Right renal cortex interstitium (tissue), 3 donors: Measurements from ENCODE around the gene ZNF865. TPM values are rescaled to one million over a fixed set of nuclear protein-coding genes. Genes with fewer than 3 reads are reported as not detected.

Source experiments
- DNase-seq, 3 donors: peaks; one replicate each; pipeline ENCODE4 v3.0.0-alpha.2; 2013; ENCODE audit warnings: low read depth in 3 of 3, low spot score in 2 of 3
- polyA plus RNA-seq, 3 donors: library from polyadenylated mRNA; unstranded; fragments of 120-200 nt; gene quantifications; one replicate each; pipeline ENCODE4 v1.2.1, GENCODE V29; 2013; ENCODE audit not compliant: insufficient read length in 3 of 3

ZNF865 gene
- polyA plus RNA-seq, 3 donors: 5.1 to 7.0 (median 6.1) TPM

DNA sequence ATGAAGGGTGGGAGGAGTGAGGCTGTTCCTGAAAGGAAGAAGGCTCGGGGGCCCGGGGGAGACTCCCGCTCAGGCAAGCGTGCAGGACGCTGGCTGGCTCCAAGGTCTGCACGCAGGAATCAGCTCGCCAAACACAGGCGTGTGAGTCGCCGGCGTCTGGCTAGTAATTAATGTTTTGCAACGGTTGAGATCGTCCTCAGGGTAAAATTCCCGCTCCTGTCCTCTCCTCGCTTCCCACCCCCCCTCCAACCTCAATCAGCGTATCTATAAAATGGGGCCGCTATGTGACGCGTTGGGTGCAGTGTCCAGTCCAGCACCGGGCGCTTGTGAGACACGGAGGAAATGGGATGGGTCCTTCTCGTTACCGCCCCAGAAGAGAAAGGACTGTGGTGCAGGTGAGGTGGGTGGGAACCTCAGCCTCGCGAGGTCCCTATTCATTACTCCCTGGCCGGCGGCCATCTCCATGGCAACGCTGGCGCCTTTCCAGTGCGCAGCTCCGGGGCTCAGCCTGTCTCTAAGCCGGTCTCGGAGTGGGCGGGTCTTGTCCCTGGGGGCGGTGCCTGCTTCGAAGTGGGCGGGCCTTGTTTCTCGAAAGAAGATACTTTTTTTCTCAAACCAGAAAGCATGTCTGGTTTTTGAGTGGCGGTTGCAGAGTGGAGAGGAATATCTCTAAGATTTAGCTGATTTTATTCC is 18.3 kb upstream of the ZNF865 start:
- peak in 1 of 3 donors; percentile 91 for DNase-seq

DNA sequence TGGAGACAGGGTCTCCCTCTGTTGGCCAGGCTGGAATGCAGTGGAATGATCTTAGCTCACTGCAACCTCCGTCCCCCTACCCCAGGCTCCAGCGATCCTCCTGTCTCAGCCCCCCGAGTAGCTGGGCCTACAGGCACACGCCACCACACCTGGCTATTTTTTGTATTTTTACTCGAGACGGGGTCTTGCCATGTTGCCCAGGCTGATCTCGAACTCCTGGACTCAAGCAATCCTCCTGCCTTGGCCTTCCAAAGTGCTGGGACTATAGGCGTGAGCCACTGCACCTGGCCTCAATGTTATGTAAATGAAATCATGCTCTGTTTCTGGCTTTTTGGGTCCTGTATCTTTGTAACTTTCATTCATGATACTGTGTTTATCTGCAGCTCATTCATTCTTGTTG is 16.7 kb upstream of the ZNF865 start:
- no peak for DNase-seq

DNA sequence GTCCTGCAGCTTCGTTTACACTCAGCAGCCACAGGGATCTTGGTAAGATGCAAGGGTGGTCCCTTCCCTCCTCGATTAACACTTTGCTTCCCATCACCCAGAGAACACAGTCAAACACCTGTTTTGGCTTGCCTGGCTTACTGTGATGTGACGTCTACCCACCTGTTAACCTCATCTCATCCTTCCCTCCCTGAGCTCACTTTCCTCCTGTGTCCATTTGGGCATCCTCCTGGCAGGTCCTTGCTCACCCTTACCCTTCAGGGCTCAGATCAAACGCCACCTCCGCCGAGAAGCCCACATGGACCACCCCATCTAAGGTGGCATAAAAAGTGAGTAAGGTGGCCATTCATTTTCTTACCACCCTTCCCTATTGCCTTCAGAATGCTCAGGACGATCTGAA is 15.3 kb upstream of the ZNF865 start:
- no peak for DNase-seq

DNA sequence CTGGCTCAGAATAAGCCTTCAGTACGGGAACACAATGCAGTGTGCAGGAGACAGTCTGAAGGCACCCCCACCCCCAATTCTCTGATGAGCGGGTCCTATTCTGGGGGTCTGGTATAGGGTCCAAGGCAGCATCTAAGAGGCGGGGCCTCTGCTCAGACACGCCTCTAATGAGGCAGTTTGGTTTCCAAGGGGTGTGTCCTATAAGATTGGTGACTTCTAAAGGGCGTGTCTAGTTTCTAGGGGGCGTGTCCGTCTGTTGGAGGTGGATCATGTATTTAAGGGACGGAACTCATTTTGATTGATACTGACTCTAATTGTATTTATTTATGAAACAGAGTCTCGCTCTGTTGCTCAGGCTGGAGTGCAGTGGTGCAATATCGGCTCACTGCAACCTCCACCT is 14.8 kb upstream of the ZNF865 start:
- DNase-seq: no peak

DNA sequence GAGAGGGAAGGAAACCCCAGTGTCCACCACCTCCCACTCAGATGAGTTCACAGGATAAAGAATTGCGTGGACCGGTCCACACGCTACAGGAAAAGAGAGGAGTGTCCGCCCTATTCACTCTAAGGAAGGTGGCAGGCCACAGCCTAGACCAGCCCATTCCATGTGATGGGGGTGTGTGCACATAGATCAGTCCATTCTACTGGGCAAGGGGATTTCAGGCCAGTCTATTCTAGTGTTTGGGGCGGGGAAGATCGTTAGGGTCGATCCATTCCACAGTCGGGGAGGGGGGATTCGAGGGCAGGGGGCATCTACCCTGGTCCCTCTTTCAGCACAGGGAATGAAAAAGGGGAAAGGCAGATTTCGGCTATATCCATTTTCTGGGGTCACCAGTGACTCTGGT is 13.9 kb upstream of the ZNF865 start:
- DNase-seq: no peak

DNA sequence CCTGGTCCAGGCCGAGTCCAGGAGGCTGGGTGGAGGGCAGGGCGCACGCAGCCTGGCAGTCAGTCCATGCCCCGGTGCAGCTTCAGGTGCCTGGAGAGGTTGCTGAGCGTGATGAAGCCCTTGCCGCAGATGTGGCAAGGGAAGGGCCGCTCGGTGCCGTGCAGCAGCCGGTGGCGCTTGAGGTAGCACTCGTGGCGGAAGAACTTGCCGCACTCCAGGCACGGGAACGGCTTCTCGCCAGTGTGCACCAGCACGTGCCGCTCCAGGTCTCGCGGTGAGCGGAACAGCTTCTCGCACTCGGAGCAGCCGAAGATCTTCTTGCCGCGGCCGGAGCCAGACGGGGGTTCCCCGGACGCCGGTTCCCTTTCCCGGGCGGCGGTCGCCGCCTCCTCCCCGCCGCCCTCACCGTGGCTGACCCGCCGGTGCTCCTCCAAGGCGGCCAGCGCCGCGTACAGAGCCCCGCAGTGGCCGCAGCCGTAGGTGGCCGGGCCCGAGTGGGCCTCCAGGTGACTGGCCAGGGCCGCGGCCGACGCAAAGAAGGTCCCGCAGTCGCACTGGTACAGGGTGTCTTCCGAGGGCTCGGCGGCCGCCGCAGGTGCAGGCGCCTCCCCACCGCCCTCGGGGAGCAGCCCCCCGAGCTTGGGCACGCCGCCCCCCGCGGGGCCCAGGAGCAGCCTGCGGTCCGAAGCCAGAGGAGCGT is 12.9 kb upstream of the ZNF865 start:
- no peak for DNase-seq

DNA sequence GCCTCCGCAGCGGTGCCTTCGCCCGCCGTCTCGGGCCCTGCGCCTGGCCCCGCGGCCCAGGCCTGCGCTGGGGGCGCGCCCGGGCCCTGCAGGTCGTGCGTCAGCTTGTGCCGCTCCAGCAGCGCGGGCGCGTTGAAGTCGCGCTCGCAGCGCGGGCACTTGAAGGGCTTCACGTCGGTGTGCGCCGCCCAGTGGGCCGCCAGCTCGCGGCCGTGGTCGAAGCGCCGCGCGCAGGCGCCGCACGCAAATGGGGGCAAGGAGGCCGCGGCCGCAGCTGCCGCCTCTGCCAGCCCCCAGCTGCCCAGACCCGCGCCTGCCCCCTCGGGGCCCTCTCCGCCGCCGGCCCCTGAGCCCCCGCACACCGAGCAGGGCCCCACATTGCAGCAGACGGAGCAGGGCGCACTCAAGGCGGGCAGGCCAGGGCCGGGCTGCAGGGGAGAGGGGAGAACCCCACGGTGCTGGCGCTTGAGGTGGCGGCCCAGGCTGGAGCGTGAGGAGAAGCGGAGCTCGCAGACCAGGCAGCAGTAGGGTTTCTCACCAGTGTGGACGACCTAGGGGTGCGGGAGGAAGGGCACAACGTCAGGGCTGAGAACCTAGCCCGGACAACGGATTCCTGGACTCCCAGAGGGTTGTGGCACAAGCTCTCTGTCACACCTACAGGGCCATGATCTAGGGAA is 12.2 kb upstream of the ZNF865 start:
- DNase-seq: no peak

DNA sequence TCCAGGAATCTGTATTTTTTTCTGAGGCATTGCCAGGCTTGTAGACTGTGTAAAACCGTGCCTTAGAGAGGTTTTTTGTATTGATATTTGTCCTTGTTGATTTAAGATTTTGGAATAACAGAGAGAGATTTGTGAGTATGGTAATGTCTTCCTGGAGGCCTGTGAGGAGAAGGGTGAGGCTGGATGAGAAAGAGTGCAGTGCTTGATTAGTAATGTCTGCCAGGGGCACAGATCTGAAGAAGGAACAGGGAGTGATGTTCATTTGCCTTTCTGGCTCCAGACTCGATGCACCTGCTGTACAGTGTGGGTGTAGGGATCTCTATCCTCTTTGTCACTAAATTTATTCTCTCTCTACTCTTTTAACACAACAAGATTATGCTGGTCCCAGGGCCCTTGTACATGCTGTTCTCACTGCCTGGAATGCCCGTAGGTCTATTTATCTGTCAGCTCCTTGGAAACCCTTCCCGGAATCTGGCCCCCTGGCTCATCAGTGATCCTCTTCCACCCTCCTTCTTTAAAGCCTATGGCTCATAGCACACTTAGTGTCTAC is 10.4 kb upstream of the ZNF865 start:
- no peak for DNase-seq

DNA sequence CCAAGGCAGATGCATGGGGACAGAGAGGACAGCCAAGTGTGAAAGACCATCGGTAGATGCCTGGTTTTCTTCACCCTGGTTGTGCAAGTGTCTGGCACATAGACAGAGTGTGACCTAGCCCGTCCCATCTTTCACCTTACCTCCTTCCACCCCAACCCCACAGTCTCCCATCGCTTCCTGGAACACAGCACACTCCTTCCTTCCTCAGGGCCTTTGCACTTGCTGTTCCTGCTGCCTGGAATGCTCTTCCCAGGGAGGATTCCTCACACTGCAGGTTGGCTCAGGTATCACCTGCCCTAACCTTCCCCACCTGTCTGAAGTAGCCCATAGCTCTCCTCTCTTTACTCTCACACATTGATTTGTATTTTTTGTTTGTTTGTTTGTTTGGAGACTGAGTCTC is 9.1 kb upstream of the ZNF865 start:
- no peak for DNase-seq

DNA sequence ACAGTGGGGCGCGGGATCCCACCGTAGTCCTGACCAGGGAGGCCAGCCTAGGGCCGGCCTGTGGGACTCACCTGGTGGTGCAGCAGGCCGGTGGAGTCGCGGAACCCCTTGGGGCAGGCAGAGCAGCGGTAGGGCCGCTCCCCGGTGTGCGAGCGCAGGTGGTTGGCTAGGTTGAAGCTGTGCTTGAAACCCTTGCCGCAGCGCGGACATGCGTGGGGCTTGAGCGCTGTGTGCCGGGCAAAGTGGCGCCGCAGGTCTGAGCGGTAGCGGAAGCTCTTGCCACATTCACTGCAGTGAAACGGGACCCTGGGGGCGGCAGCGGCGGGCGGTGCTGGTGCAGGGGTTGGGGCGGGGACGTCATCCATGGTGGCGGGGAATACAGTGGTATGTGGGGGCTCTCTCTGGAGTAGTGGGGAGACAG is 7.9 kb upstream of the ZNF865 start:
- DNase-seq: no peak

DNA sequence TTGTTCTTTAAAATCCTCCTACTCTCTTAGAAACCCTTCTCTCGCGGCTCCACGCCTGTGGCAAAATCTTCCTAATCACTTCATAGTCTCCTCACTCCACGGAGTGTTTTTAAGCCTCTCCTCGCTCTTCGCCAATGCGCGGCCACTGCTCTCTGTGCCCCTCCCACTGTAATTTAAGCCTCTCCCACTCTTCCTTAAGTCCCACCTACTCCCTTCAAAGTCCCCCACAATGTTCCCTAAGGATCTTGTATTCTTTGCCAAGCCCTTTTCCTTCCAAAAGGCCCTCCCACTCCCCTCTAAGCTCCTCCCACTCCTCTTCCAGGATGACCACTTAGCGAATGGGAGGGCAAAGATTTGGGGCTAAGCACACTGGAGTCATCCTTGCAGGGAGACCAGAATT is 7.4 kb upstream of the ZNF865 start:
- no peak for DNase-seq

DNA sequence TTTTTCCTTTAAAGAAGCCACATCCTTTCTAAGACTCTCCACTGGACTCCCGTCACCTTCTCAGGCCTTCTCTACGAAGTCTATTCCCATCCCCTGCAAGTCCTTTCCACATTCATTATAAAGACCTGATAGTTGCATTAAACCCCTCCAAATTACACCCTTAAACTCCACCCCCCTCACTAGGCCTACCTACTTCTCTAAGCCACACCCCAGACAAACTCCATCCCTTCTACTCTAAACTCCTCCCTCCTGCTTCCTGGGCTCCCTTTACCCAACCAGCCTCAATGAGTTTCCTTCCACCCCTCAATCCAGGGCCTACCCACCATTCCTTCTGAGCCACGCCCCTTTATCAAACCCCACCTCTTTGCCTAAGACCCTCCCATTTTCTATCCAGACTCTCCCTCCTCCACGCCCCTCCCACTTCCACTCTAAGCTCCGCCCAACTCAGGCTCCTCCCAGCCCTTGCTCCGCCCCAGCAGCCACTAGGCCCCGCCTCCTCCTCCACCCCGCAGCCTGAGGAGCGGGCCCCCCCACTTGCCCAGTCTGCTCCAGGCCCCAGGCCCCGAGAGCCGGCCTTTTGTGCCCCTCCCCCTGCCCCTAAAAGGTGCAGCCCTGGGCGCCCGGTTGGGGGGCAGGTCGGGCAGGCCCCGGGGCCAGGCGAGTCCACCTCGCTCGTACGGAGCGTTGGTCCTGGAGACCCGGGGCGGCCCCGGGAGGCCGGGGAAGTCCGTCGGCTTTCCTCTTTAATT is 6.6 kb upstream of the ZNF865 start:
- peak in 1 of 3 donors; percentile 81 for DNase-seq

DNA sequence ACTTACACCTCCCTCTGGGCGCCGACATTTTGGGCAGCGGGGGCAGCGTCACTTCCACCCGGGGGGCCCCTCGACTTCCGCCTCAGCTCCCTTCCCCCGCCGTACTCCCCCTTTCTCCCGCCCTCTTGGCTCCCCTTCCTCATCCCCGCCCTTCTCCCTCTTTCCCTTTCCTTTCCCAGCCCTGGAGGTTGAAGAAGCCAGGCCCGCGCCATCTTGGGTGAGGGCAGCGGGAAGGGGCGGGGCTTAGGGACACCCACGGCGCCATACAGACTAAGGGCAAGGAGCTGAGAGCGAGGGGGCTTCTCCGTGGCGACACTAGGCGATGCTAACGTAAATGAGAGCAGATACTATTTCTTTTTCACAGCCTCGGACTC is 6.0 kb upstream of the ZNF865 start, which contains the start of gene FIZ1:
TSS of gene FIZ1 (minus strand) at position 50 of the 374 bp plus-strand sequence. CDS start 1,652 bp downstream, outside the sequence.
- peak; percentile 99 to 100 (median 99) for DNase-seq

DNA sequence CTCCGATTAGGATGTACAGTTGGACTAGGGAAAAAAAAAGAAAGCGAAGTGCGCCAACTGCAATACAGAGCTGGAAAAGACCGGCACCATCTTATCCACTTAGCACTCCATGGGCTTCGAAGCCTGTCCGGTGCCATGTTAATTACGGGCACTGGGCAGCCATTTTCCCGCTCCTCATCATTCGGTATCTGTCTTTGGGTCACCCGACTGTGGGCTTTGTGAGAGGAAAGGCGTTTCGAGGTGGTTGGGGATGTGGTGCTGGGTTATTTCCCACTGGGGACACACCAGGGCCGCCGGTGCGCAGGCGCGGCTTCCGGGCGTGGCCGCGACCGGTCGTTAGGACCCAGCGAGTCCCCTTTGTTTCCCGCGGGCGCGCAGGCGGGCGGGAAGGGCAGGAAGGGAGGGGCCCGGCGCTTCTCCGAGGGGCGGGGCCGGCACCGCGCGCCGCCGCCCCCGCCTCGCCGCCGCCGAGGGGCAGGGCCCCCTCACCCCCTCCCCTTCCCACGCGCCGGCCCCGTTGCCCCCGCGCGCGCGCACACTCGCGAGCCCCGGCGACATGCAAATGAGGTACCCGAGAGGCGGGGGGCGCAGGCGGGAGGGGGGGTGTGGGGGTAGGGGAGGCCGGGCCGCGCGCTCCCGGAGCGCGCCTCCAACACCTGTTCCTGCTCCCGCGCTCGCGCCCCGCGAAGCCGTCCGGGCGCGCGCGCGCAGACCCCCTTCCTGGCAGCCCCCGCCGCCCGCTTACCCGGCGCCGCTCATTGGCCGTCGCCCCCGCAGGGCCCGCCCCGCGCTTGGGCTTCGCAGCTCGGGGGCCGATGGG is 5.4 kb upstream of the ZNF865 start, which contains the start of gene ZNF524:
TSS of gene ZNF524 (plus strand) at position 447 of the 820 bp plus-strand sequence. CDS start 1,825 bp downstream, outside the sequence.
- DNase-seq: peak in 2 of 3 donors; percentile 93 to 98

DNA sequence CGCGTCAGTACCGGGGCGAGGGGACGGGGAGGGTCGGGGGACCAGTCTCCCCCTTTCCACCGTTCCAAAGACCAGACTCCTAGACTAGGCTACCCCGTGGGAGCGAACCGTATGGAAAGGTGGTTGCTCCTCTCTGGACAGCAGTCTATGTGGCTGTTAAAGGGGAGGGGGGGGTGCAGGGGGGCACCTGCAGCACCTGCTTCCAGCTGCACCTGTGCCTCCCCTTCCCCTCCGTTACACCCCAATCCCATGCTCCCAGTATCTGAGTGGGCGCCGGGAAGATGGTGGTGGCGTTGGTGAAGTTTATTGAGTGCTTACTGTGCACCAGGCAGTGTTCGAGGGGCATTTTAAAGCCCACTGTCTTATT is 4.8 kb upstream of the ZNF865 start:
- DNase-seq: no peak

DNA sequence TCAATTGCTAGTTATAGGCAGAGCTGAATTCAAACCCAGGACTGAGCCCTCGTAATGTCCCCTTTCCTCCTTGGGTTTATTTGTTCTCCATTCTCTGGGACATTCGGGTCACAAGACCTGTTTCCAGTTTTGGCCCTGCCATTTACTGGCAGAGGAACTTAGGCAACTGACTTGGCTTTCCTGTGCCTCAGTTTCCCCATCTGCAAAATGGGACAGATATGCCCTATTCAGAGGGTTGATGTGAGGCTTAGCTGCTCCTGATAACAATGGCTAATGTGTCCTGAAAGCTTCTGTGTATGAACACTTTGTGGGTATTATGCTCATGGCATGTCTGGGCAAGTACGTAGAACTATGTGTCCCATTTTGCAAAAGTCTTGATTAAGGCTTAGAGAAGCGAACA is 4.4 kb upstream of the ZNF865 start:
- no peak for DNase-seq

DNA sequence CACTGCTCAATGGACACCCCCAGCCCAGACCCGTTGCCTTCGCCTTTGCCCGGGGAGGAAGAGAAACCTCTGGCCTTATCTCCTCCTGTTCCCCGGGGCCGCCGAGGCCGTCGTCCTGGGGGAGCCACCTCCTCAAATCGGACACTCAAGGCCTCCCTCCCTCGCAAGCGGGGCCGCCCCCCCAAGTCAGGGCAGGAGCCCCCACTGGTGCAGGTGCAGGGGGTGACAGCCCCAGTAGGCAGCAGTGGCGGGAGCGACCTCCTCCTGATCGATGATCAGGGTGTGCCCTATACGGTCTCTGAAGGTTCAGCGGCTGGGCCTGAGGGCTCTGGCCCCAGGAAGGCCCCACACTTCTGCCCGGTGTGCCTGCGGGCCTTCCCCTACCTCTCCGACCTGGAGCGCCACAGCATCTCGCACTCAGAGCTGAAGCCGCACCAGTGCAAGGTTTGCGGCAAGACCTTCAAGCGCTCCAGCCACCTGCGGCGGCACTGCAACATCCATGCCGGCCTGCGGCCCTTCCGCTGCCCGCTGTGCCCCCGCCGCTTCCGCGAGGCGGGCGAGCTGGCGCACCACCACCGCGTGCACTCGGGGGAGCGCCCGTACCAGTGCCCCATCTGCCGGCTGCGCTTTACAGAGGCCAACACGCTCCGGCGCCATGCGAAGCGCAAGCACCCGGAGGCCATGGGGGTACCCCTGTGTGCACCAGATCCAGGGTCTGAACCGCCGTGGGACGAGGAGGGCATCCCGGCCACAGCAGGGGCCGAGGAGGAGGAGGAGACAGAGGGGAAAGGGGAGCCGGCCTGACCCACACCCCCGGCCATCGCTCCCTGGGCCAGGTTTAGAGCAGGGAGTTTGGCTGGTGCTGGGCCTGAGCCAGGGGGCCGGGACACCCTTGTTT is 3.1 kb upstream of the ZNF865 start:
- DNase-seq: no peak

DNA sequence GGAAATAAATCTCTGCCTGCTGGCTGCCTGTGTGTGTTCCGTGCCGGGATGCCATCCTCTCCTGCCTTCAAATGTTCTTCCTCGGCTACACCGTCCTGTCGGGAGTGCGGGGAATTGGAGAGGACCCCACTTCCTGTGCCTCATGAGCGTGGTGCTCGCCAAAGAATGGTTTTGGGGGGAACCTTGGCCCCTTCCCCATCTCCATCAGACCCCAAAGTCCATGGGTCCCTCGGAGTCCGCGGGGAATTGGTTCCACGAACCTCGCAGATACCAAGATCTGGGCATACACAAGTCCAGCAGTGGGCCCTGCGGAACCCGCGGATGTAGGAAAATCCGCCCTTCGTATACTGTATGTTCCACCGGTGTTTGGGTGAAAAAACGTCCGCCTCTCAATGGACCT is 2.3 kb upstream of the ZNF865 start:
- DNase-seq: no peak
